ENCODE results near the gene FNTB.
"Not testable (repeated sequence)": the region's sequence is repeated elsewhere in the genome, so short reads cannot be mapped to it uniquely, and the experiment has no call there.

The FNTB gene

GRCh38 chr14:65019944-65020566, 33.4 kb downstream of the FNTB start:
- no peak for DNase-seq (ENCODE audit: low read depth)

- DNase-seq (ENCODE audit: low read depth) = no peak
Observed at GRCh38 chr14:65024957-65025356, 38.3 kb downstream of the FNTB start.

DNA sequence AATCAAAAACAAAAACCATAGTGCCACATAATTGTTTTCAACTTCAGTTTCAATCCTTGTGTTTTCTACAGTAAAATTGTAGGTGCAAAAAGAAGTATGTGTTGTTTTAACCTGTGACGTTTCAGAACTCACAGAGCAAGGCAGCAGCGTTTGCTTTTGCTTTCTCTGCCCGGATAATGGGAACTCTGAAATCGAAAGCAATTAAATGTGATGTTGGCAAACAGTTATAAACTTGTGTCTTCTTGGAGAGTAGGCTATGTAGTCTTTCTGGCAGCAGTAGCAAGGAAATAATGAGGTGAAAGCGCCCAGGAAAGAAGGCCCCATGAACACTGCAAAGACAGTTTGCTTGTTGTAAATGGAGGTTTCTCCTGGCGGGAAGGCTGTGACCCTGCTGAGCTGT, 39.1 kb downstream of the FNTB start:
- no peak for DNase-seq (ENCODE audit: low read depth)

DNA sequence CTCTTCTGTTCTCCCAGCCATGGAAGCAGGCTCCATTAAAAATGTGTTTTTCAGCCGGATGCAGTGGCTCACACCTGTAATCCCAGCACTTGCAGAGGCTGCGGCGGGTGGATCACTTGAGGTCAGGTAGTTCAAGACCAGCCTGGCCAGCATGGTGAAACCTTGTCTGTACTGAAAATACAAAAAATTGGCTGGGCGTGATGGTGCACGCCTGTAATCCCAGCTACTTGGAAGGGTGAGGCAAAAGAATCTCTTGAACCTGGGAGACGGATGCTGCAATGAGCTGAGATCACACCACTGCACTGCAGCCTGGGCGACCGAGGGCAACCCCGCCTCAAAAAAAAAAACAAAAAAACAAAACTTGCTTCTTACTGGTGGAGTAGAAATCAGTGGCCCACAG, 39.8 kb downstream of the FNTB start:
- DNase-seq (ENCODE audit: low read depth) = no peak

DNA sequence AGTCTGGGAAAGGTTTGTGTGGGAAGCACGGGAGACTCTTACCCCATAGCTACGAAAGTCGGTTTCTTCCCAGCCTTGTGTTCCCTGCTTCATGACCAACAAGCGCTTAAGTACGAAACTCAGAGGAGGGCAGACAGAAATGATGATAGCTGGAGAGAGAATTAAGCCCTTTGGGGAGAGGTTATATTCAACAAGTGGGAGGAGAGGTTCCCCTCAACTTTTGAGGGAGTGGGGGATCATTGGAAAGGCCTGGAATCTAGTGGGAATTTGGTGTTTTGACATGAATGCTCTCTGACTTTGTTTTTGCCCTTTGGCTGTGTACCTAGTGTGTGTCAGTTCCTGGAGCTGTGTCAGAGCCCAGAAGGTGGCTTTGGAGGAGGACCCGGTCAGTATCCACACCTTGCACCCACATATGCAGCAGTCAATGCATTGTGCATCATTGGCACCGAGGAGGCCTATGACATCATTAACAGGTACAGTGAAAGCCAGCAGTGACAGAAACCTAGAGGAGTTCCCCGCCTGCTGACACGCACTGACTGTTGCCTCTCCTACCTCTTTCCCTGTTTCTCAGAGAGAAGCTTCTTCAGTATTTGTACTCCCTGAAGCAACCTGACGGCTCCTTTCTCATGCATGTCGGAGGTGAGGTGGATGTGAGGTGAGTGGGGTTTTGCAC, 40.6 kb downstream of the FNTB start:
- DNase-seq (ENCODE audit: low read depth) = no peak

DNA sequence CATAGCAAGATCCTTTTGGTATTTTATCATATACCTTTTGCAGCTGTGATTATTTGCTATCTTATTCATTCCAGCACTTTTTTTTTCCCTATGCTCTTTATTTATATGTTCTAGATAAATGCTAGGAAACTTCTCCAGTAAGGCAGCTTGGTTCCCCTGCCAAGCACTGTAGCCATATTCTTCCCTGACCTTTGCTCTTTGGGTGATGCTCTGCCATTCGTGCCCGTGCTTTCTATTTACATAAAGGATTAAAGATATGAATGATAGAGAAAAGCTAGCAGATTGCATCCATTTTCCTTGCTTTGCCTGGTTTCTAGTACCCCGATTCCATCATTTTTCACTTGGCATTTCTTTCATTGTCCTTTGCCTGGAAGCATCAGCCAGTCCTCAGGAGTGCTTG, 42.2 kb downstream of the FNTB start:
- DNase-seq (ENCODE audit: low read depth) = no peak

GRCh38 chr14:65031321-65031720, 44.6 kb downstream of the FNTB start:
- DNase-seq (ENCODE audit: low read depth) = not testable (repeated sequence)

- DNase-seq (ENCODE audit: low read depth) = no peak
Observed at GRCh38 chr14:65032319-65032718, 45.6 kb downstream of the FNTB start.

GRCh38 chr14:65033181-65033580, 46.5 kb downstream of the FNTB start:
- DNase-seq (ENCODE audit: low read depth) = no peak

DNA sequence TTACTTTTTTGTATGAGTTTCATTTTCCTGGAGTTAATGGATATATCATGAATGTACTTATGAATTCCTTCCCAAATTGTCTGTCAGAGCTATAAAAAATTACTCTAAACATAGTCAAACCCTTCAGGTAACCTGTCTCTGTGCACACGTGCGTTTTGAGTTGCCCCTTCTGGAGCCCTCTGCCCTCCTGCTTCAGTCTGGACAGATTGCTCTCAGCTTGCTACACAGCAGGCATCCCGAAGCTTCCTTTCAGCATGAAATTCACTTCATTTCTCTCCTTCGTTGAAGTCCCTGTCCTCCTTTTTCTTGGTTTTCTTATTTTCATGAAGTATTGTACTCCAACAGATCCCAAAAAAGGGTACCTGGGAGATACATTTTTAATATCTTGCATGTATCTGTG, 47.3 kb downstream of the FNTB start:
- no peak for DNase-seq (ENCODE audit: low read depth)

DNA sequence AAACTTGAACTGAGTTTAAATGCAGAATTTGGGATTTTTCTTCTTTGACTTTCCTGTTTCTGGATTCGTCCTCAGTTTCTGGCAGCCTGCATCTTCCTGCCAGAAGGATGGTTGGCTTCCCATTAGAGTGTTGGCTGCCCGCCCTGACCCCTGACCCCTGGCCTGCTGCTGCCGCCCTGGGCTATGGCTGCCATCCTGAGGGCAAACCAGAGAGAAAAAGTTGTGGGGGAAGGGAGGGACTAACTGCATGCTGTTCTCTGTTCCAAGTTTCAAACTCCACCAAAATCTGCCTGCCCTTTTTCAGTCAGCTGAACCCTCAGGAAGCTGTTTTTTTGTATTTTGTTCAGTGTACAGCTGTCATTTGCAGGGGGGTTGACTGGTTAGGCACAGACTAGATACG, 48.4 kb downstream of the FNTB start:
- no peak for DNase-seq (ENCODE audit: low read depth)

DNA sequence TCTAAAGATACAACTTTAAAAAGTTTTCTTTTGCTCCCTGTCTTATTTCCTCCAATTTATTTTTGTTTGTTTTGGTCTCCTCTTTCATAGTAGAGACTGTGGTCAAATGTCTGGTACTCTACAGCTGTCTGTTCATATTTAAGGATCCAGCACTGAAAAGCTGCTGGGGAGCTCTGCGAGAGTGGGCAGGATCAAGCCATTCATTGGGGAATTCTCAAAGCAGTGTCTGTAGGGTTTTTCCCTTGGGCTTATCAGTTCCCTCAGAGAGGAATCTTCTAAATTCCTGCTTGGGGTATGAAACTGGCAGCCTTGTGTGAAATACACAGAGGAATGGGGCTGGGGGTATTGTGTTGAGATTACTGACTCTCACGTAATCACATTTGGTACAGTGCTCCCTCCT, 52.3 kb downstream of the FNTB start:
- no peak for DNase-seq (ENCODE audit: low read depth)

DNA sequence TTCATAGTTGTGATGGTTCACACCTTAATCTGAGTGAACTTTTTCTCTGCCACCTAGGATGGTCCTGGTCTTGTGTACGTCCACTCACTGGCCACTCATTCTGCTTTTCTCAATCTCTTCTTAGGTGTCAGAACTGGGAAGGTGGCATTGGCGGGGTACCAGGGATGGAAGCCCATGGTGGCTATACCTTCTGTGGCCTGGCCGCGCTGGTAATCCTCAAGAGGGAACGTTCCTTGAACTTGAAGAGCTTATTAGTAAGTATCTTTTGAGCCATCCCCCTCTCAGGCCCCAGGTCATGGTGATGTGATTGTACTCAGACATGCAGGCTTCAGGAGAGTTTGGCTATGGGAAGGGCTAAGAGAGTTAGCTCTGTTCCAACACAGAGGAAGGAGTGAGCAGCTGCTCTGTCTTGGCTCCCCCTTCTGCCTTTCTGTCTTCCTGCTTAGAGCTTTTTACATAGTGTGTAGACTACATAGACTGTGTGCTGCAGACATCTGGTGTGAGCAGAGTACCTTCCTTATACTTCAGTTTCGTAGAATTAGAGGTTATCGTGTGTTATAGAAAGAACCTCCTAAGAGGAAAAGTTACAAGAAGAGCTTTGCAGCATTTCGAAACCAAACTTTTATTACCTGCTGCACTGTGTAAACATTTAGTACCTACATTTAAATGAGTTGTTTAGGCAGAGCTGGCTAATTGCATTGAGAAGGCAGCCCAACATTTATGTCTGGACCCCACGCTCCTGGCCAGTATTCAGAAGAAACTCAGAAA, 54.2 kb downstream of the FNTB start:
- no peak for DNase-seq (ENCODE audit: low read depth)

- no peak for DNase-seq (ENCODE audit: low read depth)
Observed at GRCh38 chr14:65041434-65041915, 54.8 kb downstream of the FNTB start.

- no peak for DNase-seq (ENCODE audit: low read depth)
Observed at GRCh38 chr14:65042296-65042695, 55.6 kb downstream of the FNTB start.

DNA sequence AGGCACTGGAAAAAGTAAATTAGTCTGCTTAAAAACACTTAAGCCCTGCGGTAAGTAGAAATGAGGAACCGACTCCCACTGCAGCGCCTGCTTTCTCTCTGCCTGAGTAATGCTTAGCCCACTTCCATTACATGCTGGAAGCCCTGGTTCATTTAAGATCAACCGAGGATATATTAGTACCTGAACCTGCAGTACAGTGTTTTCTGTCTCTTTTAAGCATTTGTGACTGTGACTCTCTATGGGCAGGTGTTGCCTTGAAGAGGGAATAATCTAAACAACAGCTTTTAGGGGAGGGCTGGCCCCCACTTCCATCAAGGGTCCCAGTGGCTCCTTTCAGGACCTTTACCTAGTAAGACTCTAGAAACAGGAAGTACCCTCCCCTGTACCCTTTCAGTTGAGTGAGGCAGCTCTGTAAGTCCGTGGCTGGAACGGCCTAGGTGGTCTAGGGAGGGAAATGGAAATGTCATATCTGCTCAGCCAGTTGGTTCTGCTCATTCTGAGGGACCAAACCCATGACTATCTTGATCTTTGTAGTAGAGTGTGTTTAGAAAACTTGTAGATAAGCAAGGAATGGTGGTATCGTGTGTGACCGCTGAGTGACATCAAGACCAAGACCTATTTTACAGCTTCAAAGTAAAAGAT, 56.2 kb downstream of the FNTB start:
- DNase-seq (ENCODE audit: low read depth) = no peak

GRCh38 chr14:65043893-65044595, 57.3 kb downstream of the FNTB start:
- DNase-seq (ENCODE audit: low read depth) = no peak

DNA sequence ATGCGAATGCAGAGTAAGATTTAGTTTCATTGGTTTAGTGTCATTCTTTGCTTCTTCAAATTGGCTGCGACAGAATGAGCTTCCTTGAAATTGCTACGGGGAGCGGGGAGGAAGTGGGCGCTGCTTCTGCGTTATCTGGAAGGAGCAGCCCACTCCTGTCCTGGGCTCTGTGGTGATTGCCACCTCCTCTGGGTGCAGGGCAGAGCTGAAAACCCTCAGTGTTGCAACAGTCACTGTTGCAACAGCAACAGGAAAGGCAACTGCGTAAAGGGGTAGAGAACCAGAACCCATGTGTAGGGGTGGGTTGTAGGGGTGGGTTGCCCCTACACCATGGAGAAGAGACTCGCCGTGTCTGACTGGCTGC, 57.9 kb downstream of the FNTB start:
- DNase-seq (ENCODE audit: low read depth) = no peak

DNA sequence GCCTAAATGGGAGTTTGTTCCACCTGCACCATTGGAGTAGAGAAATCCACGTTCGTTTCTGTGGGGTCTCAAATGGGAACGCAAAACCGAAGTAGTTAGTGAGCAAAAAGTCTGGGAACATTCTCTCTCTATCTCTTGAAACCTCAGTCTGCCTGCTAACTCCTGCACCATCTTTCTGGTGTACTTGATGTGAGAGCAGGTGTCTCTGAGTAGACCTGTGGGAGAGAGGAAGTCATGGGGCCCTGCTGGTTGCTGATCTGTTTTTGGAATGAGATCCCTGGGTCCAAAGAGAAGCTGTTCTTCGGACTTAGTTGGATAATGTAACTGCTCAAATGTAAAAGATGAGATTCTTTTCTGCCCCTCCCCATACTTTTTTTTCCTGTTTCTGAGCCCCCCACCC, 58.3 kb downstream of the FNTB start:
- no peak for DNase-seq (ENCODE audit: low read depth)

DNA sequence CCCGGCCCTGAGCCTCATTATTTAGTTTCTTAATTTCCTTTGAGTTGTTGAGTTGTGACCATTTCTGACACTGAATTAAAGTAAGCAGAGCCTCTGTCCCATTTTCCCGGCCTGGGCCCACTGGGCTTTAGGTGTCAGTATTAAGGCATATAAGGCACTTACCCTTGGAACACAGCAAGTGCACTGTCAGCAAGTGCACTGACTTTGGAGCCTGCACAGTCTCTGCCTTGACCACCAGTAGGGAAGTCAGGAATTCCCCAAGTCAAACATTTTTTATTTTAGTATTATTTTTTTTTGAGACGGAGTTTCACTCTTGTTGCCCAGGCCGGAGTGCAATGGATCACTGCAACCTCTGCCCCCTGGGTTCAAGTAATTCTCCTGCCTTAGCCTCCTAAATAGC, 59.0 kb downstream of the FNTB start:
- no peak for DNase-seq (ENCODE audit: low read depth)

DNA sequence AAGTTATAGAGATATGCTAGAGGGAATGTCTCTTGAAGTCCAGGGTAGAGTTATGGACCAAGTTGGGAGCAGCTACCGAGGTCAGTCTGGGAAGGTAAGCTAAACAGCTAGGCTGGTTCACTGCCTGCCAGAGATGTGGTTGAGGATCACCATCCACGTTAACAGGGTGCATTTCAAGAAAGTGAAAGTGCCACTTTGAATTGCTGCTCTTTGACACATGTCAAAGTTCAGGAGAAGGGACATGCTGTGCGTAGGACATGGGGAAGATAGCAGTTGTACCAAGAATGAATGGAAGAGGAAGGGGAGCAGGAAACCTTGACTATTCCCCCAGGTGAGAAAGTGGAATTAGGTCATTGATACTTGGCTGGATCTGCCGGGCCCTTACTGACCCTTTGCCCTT, 66.1 kb downstream of the FNTB start:
- DNase-seq (ENCODE audit: low read depth) = no peak

- no peak for DNase-seq (ENCODE audit: low read depth)
Observed at GRCh38 chr14:65053466-65053865, 66.8 kb downstream of the FNTB start.
